ENCODE data around the gene SSX2IP.
"Not testable (repeated sequence)": the region's sequence is repeated elsewhere in the genome, so short reads cannot be mapped to it uniquely, and the experiment has no call there.

SSX2IP gene

DNA sequence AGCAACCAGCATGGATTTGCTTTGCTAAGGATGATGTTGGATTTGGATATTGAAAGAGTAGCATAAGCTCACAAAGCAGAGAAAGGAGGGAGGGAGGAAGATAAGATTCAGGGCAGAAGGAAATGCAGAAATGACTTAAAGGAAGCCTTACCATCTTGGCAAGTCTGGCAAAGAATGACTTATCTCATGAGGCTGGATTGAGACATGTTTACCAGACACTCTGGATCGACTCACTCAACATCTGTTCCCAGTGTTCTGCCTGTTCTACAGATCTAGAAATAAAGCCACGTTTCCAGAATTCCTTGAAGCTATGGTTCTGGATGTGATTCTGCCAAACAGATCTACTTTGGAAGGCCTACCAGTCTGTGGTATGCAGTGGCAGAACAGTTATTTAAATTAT is 77.2 kb downstream of the SSX2IP start:
- DNase-seq: no peak

DNA sequence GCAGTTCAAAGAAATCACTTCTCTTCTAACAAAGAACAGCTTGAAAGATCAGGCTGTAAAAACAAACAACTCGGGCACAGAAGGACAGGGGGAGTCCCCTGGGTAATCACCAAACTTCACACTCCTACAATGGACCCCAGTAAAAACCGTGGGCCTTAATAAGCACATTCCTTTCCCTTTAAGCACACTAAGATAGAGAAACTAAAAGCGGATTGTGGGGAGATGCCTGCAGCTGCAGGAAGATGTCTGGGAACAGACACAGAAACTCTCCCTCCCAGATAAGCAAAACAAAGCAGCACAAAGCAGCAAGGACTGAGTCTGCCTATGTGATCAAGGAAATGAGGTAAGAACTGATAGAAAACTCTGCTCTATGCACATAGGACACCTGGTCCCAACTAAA is 78.5 kb downstream of the SSX2IP start:
- DNase-seq: no peak

DNA sequence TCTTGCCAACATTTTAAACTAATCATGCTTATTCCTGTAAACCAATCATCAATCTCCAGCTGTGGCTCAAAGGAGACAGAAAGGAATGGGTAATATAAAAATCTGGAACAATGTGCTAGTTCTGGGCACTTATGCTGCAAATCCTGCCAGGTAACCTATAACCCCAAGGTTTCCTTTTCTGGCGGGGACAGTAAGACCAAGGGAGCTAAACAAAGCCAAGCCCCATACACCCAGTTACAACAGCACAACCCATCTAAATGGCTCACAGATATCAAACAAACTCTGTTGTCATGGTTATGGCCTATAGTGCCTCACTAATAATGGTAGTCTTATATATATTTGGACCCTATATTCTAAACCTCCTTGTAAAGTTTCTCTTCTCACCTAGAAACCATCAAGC is 79.2 kb downstream of the SSX2IP start:
- no peak for DNase-seq

DNA sequence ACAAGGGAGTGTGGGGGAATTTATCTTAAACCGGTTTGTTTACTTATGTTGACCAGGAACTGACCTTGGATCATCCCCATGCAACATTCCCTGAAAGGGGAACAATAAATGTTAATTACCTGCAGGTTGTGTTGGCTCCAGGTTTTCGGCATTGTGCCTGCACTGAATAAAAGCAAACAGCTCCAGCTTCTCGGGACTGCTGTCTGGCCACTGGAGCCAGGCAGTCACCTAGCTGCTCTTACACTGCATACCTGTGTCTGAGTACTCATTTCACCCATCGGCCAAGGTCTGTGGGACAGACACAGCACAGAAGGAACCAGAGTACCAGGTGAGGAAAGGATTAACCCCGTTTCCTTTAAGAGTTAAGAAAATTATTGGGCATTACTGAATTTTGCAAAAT is 83.3 kb downstream of the SSX2IP start:
- no peak for DNase-seq

DNA sequence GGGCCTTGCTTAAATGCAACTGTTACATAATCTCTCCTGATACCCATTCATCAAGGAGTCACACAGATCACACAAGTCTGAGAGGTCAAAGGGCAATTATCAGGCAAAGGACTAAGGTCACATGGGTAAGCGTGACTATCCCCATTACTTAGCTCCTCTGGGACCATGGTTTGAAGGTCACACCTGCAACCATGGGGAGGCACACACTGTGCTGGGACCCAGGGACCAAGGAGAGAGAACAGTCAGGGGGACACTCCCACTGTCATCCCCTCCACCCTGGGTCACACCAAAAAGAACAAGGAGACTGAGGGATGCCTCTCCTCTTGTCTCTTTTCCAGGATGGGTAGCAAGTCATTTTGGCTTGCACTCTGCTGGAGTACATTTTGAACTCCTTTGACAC is 85.1 kb downstream of the SSX2IP start:
- no peak for DNase-seq

DNA sequence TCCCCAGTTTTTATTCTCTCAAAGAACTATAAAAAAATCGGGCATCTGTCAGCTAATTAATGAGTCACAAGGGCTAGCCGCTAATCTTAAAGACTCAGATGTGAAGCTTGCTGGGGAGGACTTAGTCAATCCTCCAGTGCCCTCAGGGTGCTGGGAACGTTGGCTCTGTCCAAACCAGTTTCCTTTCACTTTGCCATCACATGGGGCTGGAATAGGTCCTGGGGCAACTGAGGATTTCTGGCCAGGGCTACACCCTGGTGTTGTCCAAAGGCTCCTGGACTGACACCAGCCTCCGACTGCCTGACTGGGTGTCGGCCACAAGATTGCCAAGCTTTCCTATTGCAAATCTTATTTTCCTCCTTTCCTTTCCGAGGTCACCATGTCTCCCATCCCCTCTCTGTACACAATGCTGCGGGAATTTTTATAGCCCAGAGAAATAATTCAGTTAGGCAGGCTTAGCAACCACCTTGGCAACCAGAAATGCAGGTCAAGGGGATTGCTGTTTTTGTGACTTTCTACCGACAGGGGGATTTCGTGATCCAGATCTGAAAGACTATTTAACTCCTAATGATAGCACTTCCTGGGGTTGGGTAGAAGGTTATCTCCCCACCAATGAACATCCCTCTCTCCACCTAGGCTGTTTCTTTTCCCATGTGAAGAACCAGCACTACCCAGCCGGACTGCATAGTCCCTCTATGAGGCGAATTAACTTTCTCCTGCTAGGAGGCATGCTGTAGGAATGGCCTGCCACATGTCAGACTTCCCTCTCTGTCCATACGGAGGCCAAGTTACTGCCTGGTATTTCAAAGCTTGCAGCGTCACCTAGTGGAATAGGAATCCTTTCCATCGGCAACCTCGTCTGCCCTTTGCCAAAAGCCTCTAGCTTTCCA is 86.1 kb downstream of the SSX2IP start:
- DNase-seq: no peak

DNA sequence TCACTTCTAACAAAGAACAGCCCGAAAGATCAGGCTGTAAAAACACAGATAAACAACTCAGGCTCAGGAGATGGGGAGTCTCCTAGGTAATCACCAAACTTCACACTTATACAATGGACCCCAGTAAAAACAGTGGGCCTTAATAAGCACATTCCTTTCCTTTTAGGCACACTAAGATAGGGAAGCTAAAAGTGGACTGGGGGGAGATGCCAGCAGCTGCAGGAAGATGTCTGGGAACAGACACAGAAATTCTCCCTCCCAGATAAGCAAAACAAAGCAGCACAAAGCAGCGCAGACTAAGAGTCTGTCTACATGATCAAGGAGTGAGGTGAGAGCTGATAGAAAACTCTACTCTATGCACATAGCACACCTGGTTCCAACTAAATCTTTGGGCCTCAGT is 87.0 kb downstream of the SSX2IP start:
- no peak for DNase-seq

DNA sequence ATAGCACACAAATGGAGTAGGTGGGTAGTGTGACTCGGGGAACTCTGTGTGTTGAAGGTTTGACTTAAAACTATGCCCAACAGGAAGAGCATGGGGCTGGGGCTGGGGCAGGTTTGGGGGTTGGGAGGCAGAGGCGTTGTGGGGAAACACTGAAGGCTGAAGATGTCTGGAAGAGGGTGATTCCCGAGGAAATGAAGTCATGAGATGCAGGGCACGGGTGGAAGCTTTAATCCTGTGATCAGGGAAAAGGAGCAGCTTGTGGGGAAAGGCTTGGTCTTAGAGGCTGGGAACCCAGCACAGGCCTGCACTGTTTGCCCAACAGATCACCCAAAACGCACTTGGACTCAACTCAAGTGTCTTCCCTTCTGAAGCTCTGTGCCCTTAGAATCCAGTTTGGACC is 89.5 kb downstream of the SSX2IP start:
- DNase-seq: no peak

DNA sequence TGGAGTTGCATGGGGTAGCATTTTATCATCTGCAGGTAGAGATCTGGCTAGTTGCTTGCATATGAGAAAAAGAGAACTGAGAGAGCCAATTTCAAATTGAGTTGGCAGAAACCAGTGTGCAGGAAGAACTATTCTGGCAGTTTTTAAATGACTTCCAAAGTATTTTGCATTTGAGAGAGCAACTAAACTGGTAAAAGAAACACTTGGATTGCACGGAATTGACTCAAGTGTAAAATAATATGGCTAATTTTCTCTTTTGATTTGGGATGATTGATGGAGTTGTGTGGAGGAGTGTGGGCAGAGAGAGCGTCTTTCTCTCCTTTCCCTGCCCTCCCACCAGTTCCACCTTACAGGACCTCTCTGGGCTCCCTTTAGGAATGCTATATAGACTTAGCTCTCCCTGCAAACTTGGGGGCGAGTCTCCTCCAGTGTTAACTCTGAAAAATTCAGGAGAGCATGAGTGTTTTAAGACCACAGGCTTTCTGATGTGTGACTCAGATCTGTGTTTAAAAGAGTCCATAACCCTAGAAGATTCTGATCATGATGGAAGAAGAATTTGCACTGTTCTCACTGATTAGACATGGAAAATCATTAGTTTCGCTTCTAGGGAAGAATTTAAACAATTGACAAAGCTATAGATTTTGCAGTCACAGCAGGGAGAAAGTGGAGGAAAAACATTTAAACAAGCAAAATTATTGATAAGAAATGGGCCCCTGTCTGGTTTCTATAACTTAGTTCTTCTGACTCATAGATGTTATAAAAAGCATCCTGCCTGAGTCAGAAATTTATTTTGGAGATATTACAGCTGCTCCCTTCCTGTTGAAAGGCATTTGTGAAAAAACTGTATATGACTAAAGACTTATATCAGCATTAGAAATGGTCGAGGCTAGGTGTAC is 91.2 kb downstream of the SSX2IP start:
- no peak for DNase-seq

DNA sequence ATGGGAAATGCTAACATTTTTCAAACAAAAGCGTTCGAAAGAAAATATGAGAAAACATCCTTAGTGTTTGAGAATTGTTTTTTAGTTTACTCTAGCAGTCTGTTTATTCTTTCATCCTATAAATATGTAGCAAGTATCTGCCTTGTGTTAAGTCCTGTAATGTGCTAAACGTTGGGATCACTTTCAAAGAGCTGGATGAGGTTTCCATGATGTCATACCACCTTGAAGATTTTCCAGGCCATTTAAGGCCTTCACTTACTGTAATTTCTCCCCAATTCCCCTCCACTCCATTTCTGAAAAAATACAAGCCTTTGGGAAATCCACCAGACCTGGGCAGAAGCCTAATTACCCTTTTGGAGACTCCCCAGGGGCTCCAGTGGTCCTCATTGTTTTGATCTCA is 91.8 kb downstream of the SSX2IP start:
- no peak for DNase-seq

DNA sequence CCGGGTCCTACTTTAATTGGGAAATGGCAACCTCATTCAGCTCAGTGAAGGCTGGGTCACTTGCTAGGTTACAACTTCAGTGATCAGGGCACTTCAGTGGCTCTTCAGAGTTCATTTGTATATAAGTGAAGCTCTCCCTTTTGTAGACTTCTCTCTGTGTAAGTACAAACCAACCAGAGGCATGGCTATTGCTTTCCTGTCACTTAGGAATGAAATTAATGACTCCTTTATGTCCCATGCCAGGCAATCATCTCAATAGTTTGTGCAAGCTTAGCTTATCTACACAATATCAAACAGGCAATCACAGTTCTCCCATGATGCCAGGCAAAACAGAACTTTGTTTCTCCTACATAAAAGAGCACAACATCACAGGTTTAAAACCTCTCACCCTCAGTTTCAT is 93.2 kb downstream of the SSX2IP start:
- DNase-seq: no peak

DNA sequence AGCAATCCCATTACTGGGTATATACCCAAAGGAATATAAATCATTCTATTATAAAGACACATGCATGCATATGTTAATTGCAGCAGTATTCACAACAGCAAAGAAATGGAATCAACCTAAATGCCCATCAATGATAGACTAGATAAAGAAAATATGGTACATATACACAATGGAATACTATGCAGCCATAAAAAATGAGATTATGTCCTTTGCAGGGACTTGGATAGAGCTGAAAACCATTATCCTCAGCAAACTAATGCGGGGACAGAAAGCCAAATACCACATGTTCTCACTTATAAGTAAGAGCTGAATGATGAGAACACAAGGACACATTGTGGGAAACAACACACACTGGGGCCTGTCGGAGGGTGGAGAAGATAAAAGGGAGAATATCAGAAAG is 95.3 kb downstream of the SSX2IP start:
- not testable (repeated sequence) for DNase-seq

All from NCI-H1417 treated with DMSO at 0.1 percent for 48 hours (cell line).